ENCODE measurements around the gene SMIM15.
"Not testable (repeated sequence)": the region's sequence is repeated elsewhere in the genome, so short reads cannot be mapped to it uniquely, and the experiment has no call there.

The SMIM15 gene, protein sequence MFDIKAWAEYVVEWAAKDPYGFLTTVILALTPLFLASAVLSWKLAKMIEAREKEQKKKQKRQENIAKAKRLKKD

DNA sequence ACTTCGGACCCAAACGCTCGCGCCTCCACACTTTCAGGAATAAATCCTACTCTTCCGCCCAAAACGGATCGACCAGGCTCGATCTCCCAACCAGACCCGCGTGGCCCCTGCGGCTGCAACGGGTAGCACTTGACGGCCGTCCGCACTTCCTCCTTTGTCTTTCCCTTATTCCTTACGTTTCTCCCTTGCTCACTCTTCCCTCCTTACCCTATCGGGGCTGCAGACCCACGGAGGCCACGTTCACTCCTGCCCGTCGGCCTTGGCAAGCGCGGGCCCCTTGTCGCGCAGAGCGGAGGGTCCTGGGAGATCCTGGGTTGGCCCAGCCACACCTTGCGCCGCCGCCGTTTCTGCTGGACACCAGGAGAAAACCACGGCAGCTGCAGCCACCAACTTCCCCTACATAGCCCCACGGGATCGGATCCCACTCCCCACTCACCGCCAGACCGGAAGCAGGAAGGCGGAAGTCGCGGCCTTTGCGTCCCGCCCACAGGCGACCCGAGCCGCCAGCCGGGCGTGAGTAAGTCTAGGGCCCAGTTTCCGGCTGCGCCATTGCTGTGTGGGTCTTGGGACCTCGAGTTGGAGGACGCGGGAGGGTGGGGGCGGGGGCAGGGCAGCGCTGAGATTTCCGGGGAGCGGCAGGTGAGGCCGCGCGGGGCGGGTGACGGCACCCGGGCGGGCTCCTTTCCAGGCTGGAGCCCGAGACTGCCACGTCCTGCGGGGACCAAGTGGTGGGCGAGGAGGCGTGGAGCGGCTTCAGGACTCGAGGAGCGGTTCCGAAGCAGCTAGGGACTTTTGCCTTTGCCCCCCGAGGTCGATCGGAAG, at the start of gene SMIM15:
Gene SMIM15 (minus strand): TSS at position 459 of the 822 bp plus-strand sequence. CDS start 2,297 bp downstream, outside the sequence.
- DNase-seq: peak; percentile 81

DNA sequence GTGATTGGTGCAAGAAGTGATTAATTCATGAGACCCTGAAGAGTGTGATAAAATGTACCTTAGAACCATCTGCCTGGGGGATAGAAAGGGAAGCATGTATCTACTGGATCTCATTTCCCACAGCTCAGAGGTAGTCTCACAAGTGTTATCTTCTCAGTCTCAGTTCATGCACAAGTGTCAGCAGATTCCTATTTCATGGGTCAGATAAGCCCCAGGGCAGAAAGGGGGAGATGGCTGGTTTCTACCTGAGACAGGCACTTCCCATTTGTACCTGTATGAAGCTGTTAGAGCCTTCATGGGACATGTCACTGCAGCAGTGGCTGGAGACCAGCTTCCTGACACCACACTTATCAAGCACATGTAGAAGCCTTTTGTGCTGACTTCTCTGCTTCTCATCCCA, 45.6 kb upstream of the SMIM15 start:
- no peak for DNase-seq

DNA sequence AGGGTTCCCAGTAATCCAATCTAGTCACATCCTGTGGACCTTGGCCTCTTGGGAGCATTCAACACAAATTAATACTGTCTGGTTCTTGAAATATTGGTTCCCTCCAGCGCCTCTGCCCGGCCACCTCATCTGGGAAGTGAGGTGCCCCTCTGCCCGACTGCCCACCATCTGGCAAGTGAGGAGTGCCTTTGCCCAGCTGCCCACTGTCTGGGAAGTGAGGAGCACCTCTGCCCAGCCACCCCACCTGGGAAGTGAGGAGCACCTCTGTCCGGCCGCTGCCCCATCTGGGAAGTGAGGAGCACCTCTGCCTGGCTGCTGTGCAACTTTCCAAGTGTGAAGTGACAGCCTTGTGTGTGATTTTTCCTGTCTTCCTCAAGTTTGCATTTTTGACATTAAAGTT, 42.7 kb upstream of the SMIM15 start:
- no peak for DNase-seq

DNA sequence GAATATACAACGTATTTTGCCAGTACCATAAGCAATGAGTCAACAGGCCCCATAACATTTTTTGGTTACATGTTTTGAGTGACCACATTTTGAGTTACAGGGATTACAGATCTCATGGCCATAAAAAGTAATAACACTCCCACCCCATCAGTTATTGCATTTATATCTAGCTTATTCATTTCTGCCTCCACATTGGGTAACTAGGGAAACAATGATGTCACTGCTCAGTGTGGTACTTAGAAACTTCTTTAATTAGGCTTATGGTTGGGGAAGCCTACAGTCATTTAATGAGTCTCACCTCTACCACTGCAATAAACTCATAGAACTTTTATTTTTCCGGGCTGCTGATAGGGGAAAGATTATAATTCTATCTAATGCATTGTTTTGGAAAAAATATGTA, 39.9 kb upstream of the SMIM15 start:
- no peak for DNase-seq

- DNase-seq: no peak
These were observed 38.4 kb upstream of the SMIM15 start for GRCh38 chr5:61200582-61201155.

GRCh38 chr5:61198606-61199005, 36.3 kb upstream of the SMIM15 start:
- no peak for DNase-seq

DNA sequence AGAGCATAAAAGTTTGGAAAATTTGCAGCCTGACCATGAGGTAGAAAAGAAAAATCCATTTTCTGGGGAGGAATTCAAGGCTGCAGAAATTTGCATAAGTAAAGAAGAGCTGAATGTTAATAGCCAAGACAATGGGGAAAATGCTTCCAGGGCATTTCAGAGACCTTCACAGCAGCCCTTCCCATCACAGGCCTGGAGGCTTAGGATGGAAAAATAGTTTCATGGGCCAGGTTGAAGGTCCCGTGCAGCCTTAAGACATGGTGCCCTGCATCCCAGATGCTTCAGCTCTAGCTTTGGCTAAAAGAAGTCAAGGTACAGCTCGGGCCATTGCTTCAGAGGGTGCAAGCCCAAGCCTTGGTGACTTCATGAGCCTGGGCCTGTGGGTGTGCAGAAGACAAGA, 25.6 kb upstream of the SMIM15 start:
- DNase-seq: not testable (repeated sequence)

GRCh38 chr5:61187352-61187751, 25.1 kb upstream of the SMIM15 start:
- not testable (repeated sequence) for DNase-seq

- DNase-seq: no peak
These were observed 24.4 kb upstream of the SMIM15 start for GRCh38 chr5:61186634-61187033.

- DNase-seq: no peak
These were observed 22.4 kb upstream of the SMIM15 start for GRCh38 chr5:61184708-61185107.

GRCh38 chr5:61183538-61183937, 21.3 kb upstream of the SMIM15 start:
- no peak for DNase-seq

DNA sequence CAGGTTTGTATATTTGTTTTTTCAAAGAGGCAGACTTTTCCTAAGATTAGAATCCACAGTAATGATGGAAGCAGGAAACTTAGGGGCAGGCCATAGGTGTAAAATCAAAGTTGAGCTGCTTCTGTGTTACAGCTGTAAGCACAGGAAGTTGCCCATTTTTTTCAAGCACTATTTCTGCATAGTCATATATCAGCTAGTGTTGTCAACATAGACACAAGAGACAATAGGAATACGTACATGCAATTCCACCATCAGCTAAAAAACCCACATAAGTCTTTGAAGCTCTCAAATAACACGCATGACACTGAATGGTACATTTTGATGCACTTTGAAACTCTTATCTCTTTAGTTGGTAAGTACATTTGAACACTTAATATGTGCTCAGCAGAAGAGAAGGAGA, 20.2 kb upstream of the SMIM15 start:
- no peak for DNase-seq

DNA sequence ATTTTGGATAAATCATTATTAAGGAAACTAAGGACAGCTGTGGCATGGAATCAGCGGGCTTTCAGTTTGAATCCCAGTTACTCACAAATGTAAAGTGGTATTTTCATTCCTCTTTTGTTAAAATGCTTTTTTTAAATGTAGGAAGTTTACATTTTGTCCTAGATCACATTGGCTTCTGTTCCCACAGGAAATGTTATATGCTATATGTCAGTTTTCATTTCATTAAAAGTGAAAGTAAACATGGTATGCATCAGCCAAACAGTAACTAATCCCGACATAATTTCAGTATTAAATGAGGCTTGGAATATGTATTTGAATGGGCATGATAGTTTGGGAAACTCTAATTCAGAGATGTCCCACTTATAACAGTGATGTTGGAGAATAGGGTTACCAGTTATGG, 18.6 kb upstream of the SMIM15 start:
- DNase-seq: no peak

- DNase-seq: no peak
These were observed 16.4 kb upstream of the SMIM15 start for GRCh38 chr5:61178702-61179101.

DNA sequence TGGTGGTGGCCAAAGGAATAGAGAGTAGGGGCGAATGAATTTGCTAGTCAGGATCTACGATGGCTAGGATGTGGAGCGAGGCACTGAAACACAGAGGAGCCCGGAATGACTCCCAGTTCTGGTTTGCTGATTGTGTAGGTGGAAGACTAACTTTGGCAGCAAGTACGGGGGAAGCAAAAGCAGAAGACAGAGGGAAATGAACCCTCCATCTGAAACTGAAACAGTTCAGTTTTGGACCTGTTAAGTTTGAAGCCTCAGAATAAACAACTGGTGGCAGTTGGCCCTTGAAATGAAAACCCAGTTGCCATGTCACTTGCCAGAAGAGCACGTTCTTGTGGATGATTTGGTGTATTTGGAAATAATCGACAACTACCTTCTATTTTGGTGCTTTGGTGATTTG, 15.4 kb upstream of the SMIM15 start:
- DNase-seq: no peak

DNA sequence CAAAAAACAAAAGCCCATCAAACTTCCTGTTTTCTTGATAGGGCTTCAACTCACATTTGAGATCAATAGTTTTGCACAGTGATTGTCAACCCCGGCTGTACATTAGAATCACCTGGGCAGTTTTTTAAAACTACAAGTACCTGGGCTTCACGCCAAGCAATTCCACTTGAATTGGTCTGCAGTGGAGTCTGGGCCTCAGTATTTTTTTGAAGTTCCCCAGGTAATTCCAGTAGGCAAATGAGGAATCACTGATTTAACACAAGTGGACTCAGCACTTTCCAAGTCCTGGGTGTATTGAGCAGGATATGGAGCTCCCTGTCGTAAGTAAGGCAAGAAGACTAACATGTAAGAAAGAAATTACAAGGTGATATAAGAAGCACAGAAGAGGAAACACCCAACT, 14.8 kb upstream of the SMIM15 start:
- no peak for DNase-seq

- DNase-seq: no peak
These were observed 14.4 kb upstream of the SMIM15 start for GRCh38 chr5:61176631-61177030.

DNA sequence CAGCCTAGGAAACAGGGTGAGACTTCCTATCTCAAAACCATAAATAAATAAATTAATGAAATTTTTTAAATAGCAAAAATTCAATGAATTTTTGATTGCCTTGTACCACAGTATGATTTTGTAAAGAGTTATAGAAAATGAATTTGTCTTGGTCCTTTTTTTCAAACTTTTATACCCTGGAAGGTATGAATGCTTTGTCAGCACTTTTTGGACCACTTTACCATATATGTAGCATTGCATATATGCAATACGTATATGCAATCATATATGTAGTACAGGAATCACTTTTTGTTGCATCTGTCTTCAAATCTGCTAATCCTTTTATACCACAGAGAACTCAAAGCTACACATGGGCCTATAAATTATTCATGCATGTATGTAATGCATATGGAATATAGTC, 9.2 kb upstream of the SMIM15 start:
- DNase-seq: no peak

- no peak for DNase-seq
These were observed 6.7 kb upstream of the SMIM15 start for GRCh38 chr5:61168951-61169350.

GRCh38 chr5:61167382-61167781, 5.1 kb upstream of the SMIM15 start:
- no peak for DNase-seq

GRCh38 chr5:61163905-61164304, 1.6 kb upstream of the SMIM15 start:
- no peak for DNase-seq

DNA sequence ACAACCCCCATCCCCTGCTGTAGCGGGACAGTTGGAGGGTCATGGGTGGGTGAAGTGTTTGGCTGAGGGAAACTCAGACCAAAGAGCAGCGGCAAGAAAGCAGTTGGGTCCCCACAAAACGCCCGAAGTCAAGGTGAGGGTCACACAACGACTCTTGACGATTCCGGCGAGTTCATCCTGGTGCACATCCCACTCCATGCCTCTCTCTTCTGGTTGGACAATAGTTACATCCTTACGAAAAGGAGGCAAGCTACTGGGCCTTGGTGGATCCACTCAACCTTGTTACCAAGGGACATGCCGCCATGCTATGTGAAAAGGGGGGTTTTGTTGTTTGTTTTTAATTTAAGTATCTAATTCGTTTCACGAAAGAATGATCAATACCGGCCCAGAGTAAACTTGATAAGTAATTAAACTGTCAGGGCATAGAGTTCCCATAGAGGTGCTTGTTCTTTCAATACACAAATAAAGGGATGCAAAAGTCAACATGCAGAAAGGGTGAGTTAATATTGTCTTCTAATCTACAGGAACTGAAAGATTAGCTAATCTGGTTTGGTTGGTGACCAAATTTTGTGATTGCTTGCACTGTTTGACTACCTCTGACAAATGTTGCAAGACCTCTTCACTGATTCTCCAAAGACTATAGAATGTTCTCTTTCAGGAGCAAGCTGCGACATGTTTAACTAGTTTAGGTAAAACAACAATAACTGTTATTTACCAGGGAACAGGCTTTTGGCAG, 732 bp upstream of the SMIM15 start:
- no peak for DNase-seq

DNA sequence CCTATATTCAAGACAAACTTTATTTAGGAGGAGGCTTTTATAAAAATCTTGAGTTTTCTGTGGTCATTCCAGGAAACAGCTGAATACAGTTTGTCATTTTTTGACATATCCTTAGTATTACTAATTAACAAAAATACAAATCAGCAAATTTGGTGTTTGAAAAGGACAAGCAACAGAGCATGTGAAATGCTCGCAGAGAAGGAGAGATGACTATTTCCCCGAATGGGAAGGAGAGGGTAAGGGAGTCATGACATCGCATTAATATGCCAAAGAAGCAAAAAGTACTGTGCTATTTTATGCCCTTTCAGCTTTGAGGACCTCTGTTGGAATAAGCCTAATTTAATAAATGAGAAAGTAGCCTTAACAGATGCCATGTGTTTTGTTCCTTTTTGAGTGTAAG, 1.8 kb downstream of the SMIM15 start:
- no peak for DNase-seq

DNA sequence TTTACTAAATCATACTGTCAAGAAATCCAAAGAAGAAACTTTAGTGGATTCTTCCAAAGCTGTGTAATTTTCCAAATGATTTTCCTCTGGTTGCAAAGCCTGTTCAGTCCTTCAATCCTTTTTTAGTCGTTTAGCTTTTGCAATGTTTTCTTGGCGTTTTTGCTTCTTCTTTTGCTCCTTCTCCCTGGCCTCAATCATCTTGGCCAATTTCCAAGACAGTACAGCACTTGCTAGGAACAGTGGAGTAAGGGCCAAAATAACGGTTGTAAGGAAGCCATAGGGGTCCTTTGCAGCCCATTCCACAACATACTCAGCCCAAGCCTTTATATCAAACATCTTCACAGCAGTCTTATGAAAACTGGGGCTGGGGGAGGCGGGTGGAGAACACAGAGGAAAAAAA, 2.4 kb downstream of the SMIM15 start:
- no peak for DNase-seq

All from stimulated activated naive CD4-positive, alpha-beta T cell treated with Interleukin-2 at 50 U/mL for 16 hours (primary cell).